GM18499 (cell line): Measurements from ENCODE around the gene MSH5.
"Not testable (repeated sequence)": the region's sequence is repeated elsewhere in the genome, so short reads cannot be mapped to it uniquely, and the experiment has no call there.

Experiments used
- ATAC-seq: cut with Tn5 transposase; IDR thresholded peaks from one replicate; pipeline ENCODE4 v1.9.1; 2021; ENCODE audit warnings: moderate number of reproducible peaks; ENCODE audit not compliant: insufficient read depth, unreplicated experiment

The MSH5 gene

DNA sequence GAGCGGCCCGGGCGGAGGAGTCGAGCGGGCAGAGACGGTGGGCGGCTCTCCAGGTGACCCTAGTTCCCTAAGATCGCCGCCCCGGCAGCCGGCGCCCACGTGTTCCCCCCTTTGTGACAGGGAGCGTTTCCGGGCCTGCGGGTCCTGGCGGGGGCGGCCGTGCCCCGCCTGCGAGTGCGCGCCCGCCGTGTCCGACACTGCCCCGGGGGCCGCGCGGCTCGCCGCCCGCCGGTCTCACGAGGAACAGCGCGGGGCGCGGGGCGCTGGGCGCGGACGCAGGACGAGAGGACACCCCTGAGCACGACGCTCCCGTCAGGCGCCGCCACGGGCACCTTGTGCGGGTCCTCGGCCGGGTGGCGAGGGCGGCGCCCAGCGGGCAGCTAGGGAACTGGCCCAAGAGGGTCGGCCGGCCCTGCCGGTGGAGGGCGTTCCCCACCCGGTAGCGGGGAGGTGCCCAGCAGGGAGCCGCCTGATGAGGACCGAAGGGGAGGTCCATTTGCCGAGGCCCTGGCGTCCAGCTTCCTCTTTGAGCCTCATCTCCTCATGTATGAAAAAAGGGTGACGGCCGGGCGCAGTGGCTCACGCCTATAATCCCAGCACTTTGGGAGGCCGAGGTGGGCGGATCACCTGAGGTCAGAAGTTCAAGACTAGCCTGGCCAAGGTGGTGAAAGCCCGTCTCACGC lies 56.0 kb downstream of the MSH5 start, which contains the start of gene VARS1:
Gene VARS1, minus strand, starts transcription at position 137 of the 683 bp plus-strand sequence. CDS start 535 bp downstream, outside the sequence.
- ATAC-seq: no peak

DNA sequence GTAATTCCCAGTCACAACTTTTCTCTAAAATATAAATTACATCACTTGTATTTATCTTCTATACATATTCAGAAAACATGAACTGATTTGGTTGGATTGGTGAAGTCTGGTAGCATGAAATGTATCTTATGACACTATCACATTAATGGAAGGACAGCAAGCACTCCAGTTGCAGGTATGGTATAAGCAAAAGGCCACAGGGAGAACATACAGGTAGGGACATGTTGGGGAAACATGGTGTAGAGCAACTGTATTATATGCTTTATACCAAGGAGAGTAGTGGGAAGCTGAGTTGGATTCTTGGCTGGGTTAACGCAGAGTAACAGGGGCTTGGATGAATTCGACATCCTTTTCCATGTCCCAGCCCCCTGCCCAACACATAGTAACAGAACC lies 57.2 kb downstream of the MSH5 start:
- ATAC-seq: no peak

DNA sequence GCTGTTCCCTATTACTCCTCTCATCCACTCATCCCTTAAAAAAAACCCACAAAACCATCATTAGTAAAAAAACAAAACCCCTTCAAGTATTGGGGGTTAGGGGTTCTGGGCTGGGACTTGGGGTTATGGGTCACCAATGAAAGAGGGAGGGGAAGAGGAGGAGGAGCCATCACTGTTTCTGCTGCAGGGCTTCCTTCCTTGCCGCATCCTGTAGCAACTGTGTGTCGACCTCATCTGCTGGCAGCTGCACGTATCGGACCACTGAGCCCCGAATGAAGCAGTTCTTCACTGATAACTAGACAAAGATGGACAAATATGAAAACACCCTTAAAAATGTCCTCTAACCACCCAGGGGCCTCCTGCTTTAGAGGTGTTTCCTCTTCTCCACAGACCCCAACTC lies 57.8 kb downstream of the MSH5 start:
- no peak for ATAC-seq

DNA sequence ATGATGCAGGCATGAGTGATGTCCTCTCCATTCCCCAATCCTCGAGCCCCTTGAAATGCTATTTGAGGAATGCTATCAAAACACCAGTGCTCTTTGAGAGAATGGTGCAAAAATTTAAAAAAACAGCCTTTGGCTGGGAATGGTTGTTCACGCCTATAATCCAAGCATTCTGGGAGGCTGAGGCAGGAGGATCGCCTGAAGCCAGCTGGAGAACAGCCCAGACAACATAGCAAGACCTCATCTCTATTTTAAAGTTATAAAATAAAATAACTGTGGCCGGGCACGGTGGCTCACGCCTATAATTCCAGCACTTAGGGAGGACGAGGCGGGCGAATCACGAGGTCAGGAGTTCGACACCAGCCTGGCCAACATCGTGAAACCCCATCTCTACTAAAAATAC lies 60.0 kb downstream of the MSH5 start:
- ATAC-seq: no peak

DNA sequence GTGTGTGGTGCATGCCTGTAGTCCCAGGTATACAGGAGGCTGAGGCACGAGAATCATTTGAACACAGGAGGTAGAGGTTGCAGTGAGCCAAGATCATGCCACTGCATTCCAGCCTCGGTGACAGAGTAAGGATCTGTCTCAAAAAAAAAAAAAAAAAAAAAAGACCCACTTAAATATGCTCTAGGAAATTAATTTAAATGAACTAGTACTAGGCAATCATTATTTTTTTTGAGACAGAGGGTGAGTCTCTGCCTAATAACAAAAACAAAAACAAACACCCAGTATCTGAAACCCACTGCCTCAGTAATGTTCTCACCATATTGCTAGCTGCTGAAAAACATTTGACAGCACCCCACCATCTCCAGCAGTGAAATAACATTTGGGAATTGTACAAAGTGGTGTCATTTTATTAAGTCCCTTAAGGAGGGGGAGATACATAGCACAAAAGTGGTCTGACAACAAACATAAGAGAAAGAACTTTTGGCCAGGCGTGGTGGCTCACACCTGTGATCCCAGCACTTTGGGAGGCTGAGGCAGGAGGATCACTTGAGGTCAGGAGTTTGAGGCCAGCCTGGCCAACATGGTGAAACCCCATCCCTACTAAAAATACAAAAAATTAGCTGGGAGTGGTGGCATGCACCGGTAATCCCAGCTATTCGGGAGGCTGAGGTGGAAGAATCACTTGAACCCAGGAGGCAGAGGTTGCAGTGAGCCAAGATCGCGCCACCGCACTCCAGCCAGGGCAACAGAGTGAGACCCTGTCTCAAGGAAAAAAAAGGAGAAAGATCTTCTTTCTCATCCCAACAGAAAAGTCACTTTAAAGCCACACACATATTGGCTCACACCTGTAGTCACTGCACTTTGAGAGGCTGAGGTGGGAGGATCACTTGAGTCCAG lies 61.5 kb downstream of the MSH5 start:
- ATAC-seq: not testable (repeated sequence)

DNA sequence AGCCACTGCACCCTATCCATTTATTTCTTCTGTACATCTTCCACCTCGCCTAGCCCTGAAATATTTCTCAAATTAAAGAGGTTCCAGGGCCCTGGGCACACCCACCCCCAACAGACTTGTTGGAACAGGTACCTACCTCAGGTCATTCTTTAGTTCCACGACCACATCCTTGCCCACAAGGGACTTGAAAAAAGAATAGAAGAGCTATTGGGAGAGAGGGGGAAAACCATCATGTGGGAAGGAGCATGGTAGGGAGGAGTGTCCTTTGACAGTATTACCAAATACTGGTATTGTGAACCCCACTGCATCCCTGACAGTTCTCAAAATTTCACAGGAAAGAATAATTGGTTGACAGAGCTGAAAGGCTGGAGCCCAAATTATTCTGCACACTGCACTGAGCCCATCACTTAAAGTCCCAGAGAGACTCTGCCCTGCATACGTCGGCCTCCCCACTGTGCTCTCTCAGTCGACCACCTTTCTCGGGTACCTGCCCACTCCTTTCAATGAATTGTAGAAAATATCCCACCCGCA lies 66.2 kb downstream of the MSH5 start:
- peak; percentile 17 for ATAC-seq

DNA sequence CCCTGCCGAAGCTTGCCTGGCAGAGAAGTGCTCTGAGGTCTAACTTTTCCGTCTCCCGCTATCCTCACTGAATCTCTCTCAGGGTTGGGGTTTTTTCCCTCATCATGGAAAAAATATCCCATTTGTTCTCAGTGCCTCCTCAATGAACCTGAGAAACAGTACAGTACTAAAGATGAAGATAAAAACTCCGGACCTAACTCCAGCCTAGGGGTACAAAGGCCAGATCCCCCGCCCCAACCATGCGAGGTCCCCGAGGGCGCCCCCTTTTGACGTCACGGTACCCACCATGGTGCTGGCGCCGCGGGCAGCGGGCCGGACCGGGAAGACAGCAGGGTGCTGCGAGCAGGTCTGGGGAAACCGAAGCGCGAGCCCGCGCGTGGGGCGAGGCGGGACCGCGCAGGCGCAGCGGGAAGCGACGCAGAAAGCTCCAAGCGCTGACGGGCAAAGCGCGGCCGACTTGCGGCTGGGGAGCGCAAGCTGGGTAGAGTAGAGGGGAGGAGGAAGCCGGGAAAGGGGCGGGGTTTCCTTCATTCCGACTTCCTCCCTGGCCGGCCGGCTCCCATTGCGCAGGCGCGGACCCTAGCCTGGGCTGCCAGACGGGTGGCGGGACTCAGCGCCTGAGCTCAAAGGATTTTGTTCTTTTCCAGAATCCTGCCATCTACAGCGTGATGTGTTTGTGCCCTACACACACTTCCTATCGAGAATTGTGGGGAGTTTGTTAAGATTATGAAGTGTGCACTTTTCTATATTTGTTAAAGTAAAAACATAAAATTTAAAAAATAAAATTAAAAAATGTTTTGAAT lies 66.9 kb downstream of the MSH5 start, which contains the start of gene LSM2:
Gene LSM2, minus strand, starts transcription at position 497 of the 803 bp plus-strand sequence. Its CDS starts 209 bp downstream, at position 288.
- peak; percentile 56 for ATAC-seq

DNA sequence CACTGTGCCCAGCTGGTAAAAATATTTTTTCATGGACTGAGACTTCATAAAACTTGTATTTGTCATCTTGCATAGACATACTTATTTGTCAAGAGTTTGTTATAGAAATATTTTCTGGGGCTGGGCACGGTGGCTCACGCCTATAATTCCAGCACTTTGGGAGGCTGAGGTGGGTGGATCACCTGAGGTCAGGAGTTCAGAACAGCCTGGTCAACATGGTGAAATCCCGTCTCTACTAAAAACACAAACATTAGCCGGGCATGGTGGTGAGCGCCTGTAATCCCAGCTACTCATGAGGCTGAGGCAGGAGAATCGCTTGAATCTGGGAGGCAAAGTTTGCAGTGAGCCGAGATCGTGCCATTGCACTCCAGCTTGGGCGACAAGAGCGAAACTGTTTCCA lies 68.8 kb downstream of the MSH5 start:
- ATAC-seq: not testable (repeated sequence)

DNA sequence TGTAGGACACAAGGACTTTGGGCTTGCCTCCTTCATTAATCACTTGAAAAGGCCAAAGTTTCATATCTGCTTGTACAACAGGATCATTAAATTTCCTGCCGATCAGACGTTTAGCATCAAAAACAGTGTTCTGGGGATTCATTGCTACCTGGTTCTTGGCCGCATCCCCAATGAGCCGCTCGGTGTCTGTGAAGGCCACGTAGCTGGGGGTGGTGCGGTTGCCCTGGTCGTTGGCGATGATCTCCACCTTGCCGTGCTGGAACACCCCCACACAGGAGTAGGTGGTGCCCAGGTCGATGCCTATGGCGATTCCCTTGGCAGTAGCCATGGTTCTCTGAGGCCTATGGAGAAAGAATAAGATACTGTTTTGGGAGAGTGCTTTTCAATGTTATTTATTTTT lies 71.8 kb downstream of the MSH5 start:
- ATAC-seq: no peak
